Lung (tissue), 12 donors: Measurements from ENCODE around the gene PDK4. TPM values are rescaled to one million over a fixed set of nuclear protein-coding genes. Genes with fewer than 3 reads are reported as not detected.
A peak's percentile ranks its signal among the peaks of the same experiment; 100 is the strongest.

Experiments
- ATAC-seq: fragments of 200-7000 bp; cut with Tn5 transposase; one replicate; pipeline ENCODE4 v1.9.1; 2020; ENCODE audit warnings: moderate number of reproducible peaks; ENCODE audit not compliant: insufficient read depth, low FRiP score
- DNase-seq, 3 donors: peaks; one replicate each; pipeline ENCODE4 v3.0.0-alpha.2; 2013 to 2017
- H3K27ac ChIP-seq, 2 donors: one replicate each; pipeline ENCODE4 v1.5.1; 2013; ENCODE audit warnings: mild to moderate bottlenecking in 2 of 2, moderate library complexity in 2 of 2, control low read depth in 1 of 2, inconsistent platforms in 1 of 2, low read depth in 1 of 2, low read length in 1 of 2
- H3K27me3 ChIP-seq, 3 donors: one replicate each; pipeline ENCODE4 v1.5.1; 2013; ENCODE audit warnings: low read length in 2 of 3; ENCODE audit not compliant: control insufficient read depth in 3 of 3, insufficient read depth in 3 of 3
- H3K36me3 ChIP-seq, 4 donors: one replicate each; pipeline ENCODE4 v1.5.1; 2013; ENCODE audit warnings: low read length in 4 of 4, mild to moderate bottlenecking in 1 of 4, moderate library complexity in 1 of 4; ENCODE audit not compliant: control insufficient read depth in 4 of 4, insufficient read depth in 4 of 4
- H3K4me1 ChIP-seq, 5 donors: one replicate each; pipeline ENCODE4 v1.5.1; 2013; ENCODE audit warnings: low read length in 5 of 5, mild to moderate bottlenecking in 2 of 5, moderate library complexity in 1 of 5; ENCODE audit not compliant: control insufficient read depth in 5 of 5, insufficient read depth in 5 of 5
- H3K4me3 ChIP-seq: one replicate; pipeline ENCODE4 v1.5.1; 2013; ENCODE audit warnings: mild to moderate bottlenecking, control low read depth, moderate library complexity
- H3K9ac ChIP-seq, 2 donors: one replicate each; pipeline ENCODE4 v1.5.1; 2013; ENCODE audit warnings: low read length in 2 of 2, control low read depth in 1 of 2; ENCODE audit not compliant: insufficient read depth in 1 of 2
- H3K9me3 ChIP-seq, 4 donors: one replicate each; pipeline ENCODE4 v1.5.1; 2013; ENCODE audit warnings: low read length in 3 of 4, mild to moderate bottlenecking in 1 of 4, moderate library complexity in 1 of 4; ENCODE audit not compliant: control insufficient read depth in 4 of 4, insufficient read depth in 3 of 4
- WGBS, 2 donors: extraction: QIAGEN DNeasy Blood & Tissue Kit; methylation state at CpG; one replicate each; pipeline ENCODE4 v1.1.7; 2013; 5-methylcytosine and 5-hydroxymethylcytosine counted together
- polyA plus RNA-seq, 2 donors: library from polyadenylated mRNA; stranded (reverse); fragments of 200-250 nt; gene quantifications; one replicate each; pipeline ENCODE4 v1.2.1, GENCODE V29; 2013
- total RNA-seq, 2 donors: library from RNA; depleted of rRNA in 1 of 2; stranded (reverse); fragments of >200 nt in 1 of 2; gene quantifications; one replicate each; pipeline ENCODE4 v1.2.1, GENCODE V29; 2014 to 2021
- TF ChIP-seq, protein P1 (sequence below): IDR thresholded peaks from 2 replicates; pipeline ENCODE4 v1.5.1; 2012; ENCODE audit warnings: mild to moderate bottlenecking; ENCODE audit errors: control extremely low read depth, extremely low read depth
- donor health status: control.
- donor health status: control.
- donor health status: Bipolar disorder and iron deficiency.
- donor health status: healthy.
- donor health status: DM: yes; HTN: yes; CAD: no.

Gene PDK4
- total and polyA plus RNA-seq, 4 donors = 20.1 to 86.9 (median 35.1) TPM

DNA sequence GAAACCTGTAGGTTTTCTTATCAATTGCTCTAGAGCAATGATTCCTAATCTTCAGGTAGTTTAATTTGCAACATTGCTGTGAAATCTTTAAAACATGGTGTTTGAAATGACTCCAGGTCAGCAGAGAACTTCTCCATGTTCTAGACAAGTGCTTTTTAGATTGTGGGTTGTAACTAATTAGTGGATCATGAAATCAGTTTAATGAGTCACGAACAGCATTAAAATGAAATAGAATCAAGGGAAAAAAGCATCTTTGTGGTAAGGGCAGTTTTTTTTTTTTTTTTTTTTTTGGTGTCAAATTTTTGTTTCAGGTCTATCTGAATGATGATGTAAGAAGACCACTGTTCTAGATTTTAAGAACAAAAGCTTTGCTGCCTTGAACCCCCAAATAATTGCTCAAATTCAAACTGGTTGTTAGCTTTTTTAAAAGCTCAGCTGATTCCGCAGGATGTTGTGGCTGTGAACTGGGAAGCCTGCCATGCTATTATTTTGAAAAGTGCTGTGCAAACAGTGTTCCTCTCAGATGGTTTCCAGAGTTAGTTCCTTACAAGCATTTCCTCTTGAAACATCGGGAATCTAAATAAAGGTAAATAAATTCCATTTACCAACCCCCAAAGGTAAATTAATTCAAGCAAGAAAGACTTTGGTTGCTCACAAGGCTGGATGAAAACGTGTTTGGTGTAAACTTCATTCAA, 13.1 kb upstream of the PDK4 start:
- Histone ChIP-seq H3K27me3 (no peaks in the 10 kb centered on the region), H3K4me1 (peaks cover 5 to 33% (median 24%) of the 10 kb centered on the region in 5 donors), H3K36me3 (no peaks in the 10 kb centered on the region), H3K9me3 (peaks cover 0 to 3% (median 0%) of the 10 kb centered on the region in 4 donors), H3K4me3 (no peak overlapping the region), H3K9ac (peak overlapping the region in 1 of 2 donors; percentile 74), H3K27ac (peak overlapping the region; percentile 88 to 89)
- 1 to 9% methylated on average over 4 of the region's 4 CpGs for WGBS, 2 donors
- peak; percentile 37 for ATAC-seq
- TF ChIP-seq, protein P1, sequence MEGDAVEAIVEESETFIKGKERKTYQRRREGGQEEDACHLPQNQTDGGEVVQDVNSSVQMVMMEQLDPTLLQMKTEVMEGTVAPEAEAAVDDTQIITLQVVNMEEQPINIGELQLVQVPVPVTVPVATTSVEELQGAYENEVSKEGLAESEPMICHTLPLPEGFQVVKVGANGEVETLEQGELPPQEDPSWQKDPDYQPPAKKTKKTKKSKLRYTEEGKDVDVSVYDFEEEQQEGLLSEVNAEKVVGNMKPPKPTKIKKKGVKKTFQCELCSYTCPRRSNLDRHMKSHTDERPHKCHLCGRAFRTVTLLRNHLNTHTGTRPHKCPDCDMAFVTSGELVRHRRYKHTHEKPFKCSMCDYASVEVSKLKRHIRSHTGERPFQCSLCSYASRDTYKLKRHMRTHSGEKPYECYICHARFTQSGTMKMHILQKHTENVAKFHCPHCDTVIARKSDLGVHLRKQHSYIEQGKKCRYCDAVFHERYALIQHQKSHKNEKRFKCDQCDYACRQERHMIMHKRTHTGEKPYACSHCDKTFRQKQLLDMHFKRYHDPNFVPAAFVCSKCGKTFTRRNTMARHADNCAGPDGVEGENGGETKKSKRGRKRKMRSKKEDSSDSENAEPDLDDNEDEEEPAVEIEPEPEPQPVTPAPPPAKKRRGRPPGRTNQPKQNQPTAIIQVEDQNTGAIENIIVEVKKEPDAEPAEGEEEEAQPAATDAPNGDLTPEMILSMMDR = no peak
- DNase-seq = peak; percentile 68 to 95 (median 91)

DNA sequence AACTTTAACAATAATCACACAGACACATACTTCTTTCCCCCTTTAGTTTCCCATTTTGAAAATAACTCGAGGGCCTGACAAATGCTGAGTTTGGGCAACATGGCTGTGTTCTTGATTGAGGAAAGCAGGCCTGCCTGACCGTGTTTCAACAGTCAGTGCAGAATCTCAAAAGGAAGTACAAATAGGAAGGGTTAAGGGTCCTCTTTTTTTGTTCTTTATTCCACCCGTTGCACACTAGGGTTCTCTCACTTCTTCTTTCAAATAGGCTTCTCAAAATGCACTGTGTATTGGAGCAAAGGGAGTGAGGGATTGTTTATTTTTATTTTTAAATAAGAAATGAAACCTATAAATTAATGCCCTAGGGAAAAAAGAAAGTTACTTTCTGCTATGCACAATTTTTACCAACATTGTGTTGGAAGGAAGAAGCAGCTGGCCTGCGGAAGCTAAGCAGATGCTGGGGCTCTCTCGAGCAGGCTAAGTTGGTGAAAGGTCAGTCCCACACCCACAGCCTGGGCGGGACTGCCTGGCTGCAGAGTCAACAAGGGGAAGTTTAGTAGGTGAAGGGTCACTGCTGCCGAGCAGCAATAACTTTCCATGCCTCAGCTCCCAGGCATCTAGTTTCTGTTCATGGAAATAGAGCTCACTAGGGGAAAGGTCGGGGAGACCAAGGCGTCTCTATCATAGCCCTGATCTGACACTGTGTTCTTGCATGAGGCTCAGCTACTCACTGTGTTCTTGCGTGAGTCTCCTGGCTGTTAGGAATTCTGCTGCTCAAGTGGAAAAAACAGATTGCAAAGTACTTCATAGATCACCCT, 12.2 kb upstream of the PDK4 start:
- TF ChIP-seq, protein P1 = no peak
- H3K4me1 ChIP-seq = peaks cover 5 to 33% (median 24%) of the 10 kb centered on the region in 5 donors
- no peak overlapping the region for H3K4me3 ChIP-seq
- no peaks in the 10 kb centered on the region for H3K9me3 ChIP-seq
- H3K27me3 ChIP-seq = no peaks in the 10 kb centered on the region
- peak; percentile 95 for ATAC-seq
- 2 to 5% methylated on average over 10 of the region's 10 CpGs for WGBS, 2 donors
- peak overlapping the region in 1 of 2 donors; percentile 74 for H3K9ac ChIP-seq
- H3K36me3 ChIP-seq = no peaks in the 10 kb centered on the region
- peak; percentile 94 to 99 (median 97) for DNase-seq
- peak overlapping the region; percentile 91 to 93 for H3K27ac ChIP-seq

DNA sequence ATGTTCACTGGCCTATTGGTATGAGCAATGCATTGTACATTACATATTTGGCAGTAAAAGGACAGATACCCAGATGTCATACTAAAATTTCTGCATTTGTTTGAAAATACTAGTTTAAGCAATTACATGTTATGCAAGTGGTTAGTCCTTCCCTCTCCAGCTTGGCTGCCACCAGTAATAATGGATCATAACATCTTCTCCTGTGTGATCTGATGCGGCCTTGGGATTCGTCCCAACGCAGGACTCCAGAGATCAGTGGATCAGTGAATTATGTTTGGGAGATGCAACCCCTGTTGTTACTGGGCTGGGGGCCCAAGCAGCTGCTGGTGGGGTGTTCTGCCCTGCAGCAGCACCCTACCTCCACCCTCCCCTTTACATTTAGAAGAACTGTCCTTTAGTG, 11.2 kb upstream of the PDK4 start:
- TF ChIP-seq, protein P1 = no peak
- Histone ChIP-seq H3K4me1 (peaks cover 5 to 33% (median 24%) of the 10 kb centered on the region in 5 donors), H3K27ac (peak overlapping the region; percentile 68 to 91), H3K4me3 (no peak overlapping the region), H3K9ac (peak overlapping the region in 1 of 2 donors; percentile 74), H3K36me3 (no peaks in the 10 kb centered on the region), H3K9me3 (no peaks in the 10 kb centered on the region), H3K27me3 (no peaks in the 10 kb centered on the region)
- ATAC-seq = no peak
- WGBS, 2 donors = 74 to 77% methylated on average over 3 of the region's 3 CpGs
- peak in 1 of 3 donors; percentile 36 for DNase-seq
